SU-DHL-6 (cell line): ENCODE measurements around the gene DUSP28.

ENCODE experiments used
- H2AFZ ChIP-seq: fragments of 200-600 bp; sonication (generic); 2 replicates; pipeline ENCODE4 v1.6.1; 2014; ENCODE audit warnings: low read depth, mild to moderate bottlenecking, moderate library complexity, mixed read lengths, antibody characterized with exemption, low read length; ENCODE audit not compliant: severe bottlenecking
- H3F3A ChIP-seq: fragments of 200-600 bp; shearing (Covaris generic); 2 replicates; pipeline ENCODE4 v1.6.0; 2016; ENCODE audit warnings: antibody characterized with exemption, mild to moderate bottlenecking; ENCODE audit not compliant: insufficient read depth
- H3K27ac ChIP-seq: fragments of 200-600 bp; sonication (generic); 2 replicates; pipeline ENCODE4 v1.5.1; 2016; ENCODE audit warnings: low read depth, mild to moderate bottlenecking, low read length, moderate library complexity, mixed read lengths
- H3K27me3 ChIP-seq: fragments of 200-600 bp; sonication (generic), shearing (Covaris generic); 2 replicates; pipeline ENCODE4 v1.6.0; 2014; ENCODE audit warnings: mild to moderate bottlenecking, low read length
- H3K36me3 ChIP-seq: fragments of 200-600 bp; sonication (generic); 2 replicates; pipeline ENCODE4 v1.6.1; 2014; ENCODE audit warnings: mild to moderate bottlenecking, low read length, mixed read lengths
- H3K4me2 ChIP-seq: fragments of 300-600, 200-600 bp; shearing (Covaris generic), sonication (generic); 2 replicates; pipeline ENCODE4 v1.6.0; 2014; ENCODE audit warnings: low read length, low read depth, mild to moderate bottlenecking; ENCODE audit not compliant: poor library complexity, severe bottlenecking
- H3K4me3 ChIP-seq: fragments of 200-600 bp; sonication (generic); 2 replicates; pipeline ENCODE4 v1.5.1; 2014; ENCODE audit warnings: antibody characterized with exemption, low read length, mild to moderate bottlenecking, mixed read lengths; ENCODE audit not compliant: insufficient read depth, poor library complexity, severe bottlenecking
- H3K79me2 ChIP-seq: fragments of 200-600 bp; sonication (generic); 2 replicates; pipeline ENCODE4 v1.6.1; 2014; ENCODE audit warnings: mild to moderate bottlenecking, low read length, moderate library complexity; ENCODE audit not compliant: insufficient read depth
- H3K9ac ChIP-seq: fragments of 200-600 bp; sonication (generic); 2 replicates; pipeline ENCODE4 v1.7.0; 2014; ENCODE audit warnings: mild to moderate bottlenecking, low read length
- H3K9me2 ChIP-seq: fragments of 200-600 bp; sonication (generic); replicated peaks from 2 replicates; pipeline ENCODE4 v1.6.1; 2014; ENCODE audit warnings: low read length; ENCODE audit not compliant: insufficient read depth
- H3K9me3 ChIP-seq: fragments of 200-600 bp; sonication (generic); 2 replicates; pipeline ENCODE4 v1.6.1; 2014; ENCODE audit warnings: low read length, mixed read lengths; ENCODE audit not compliant: insufficient read depth
- H4K20me1 ChIP-seq: fragments of 200-600 bp; sonication (generic); 2 replicates; pipeline ENCODE4 v1.6.1; 2014; ENCODE audit warnings: low read depth, mild to moderate bottlenecking, antibody characterized with exemption, low read length, moderate library complexity, mixed read lengths
- CTCF ChIP-seq: fragments of 200-600 bp; sonication (generic); IDR thresholded peaks from one replicate; pipeline ENCODE4 v1.5.1; 2017; ENCODE audit warnings: antibody characterized with exemption, mild to moderate bottlenecking, low read length, moderate library complexity; ENCODE audit not compliant: insufficient read depth, poor library complexity, severe bottlenecking
- EZH2phosphoT487 ChIP-seq: fragments of 200-600 bp; sonication (generic), shearing (Covaris generic); conservative IDR thresholded peaks from 2 replicates; pipeline ENCODE4 v1.6.1; 2018; ENCODE audit warnings: mild to moderate bottlenecking, antibody characterized with exemption, low read length, moderate library complexity, mixed read lengths

Gene DUSP28

GRCh38 chr2:240522406-240522805, 37.8 kb upstream of the DUSP28 start:
- Histone ChIP-seq H3K4me3 (no peak overlapping the region), H4K20me1 (no peaks in the 10 kb centered on the region), H2AFZ (no peak overlapping the region), H3K9me3 (peaks cover 17% of the 10 kb centered on the region; the same call in 1 of the 2 replicates), H3K27ac (no peak overlapping the region), H3K4me2 (no peak overlapping the region), H3K9ac (no peak overlapping the region), H3K79me2 (no peaks in the 10 kb centered on the region), H3F3A (no peaks in the 10 kb centered on the region), H3K27me3 (no peaks in the 10 kb centered on the region), H3K36me3 (peaks cover 32% of the 10 kb centered on the region), H3K9me2 (no peaks in the 10 kb centered on the region)
- TF ChIP-seq EZH2phosphoT487 (no peak), CTCF (no peak)

- Histone ChIP-seq H3K4me3 (no peak overlapping the region), H4K20me1 (no peaks in the 10 kb centered on the region), H3F3A (no peaks in the 10 kb centered on the region), H3K9ac (no peak overlapping the region), H3K36me3 (peaks cover 32% of the 10 kb centered on the region), H3K27me3 (no peaks in the 10 kb centered on the region), H3K9me2 (no peaks in the 10 kb centered on the region), H3K4me2 (no peak overlapping the region), H3K9me3 (peaks cover 17% of the 10 kb centered on the region; the same call in 1 of the 2 replicates), H3K79me2 (no peaks in the 10 kb centered on the region), H3K27ac (no peak overlapping the region), H2AFZ (no peak overlapping the region)
- TF ChIP-seq EZH2phosphoT487, result no peak
- no peak for TF ChIP-seq CTCF
Measured at GRCh38 chr2:240523451-240524281, 36.5 kb upstream of the DUSP28 start.

- Histone ChIP-seq H3K79me2 (no peaks in the 10 kb centered on the region), H2AFZ (no peak overlapping the region), H3K9me2 (no peaks in the 10 kb centered on the region), H3K9ac (no peak overlapping the region), H4K20me1 (no peaks in the 10 kb centered on the region), H3K36me3 (peaks cover 32% of the 10 kb centered on the region), H3K27me3 (no peaks in the 10 kb centered on the region), H3K4me3 (no peak overlapping the region), H3K27ac (no peak overlapping the region), H3K4me2 (no peak overlapping the region), H3F3A (no peaks in the 10 kb centered on the region), H3K9me3 (peaks cover 17% of the 10 kb centered on the region; the same call in 1 of the 2 replicates)
- TF ChIP-seq EZH2phosphoT487, result no peak
- TF ChIP-seq CTCF, result no peak
Measured at GRCh38 chr2:240524963-240525718, 35.0 kb upstream of the DUSP28 start.
